HFFc6 (cell line): ENCODE results near the gene GID8. TPM values are rescaled to one million over a fixed set of nuclear protein-coding genes. Genes with fewer than 3 reads are reported as not detected.

ENCODE experiments used
- DNase-seq: peaks from one replicate; pipeline ENCODE4 v3.0.0-alpha.2; 2018
- H3K27ac Mint-ChIP-seq: 2 replicates; pipeline ENCODE4 v1.8.0; 2020; ENCODE audit warnings: mild to moderate bottlenecking, mixed read lengths
- H3K27me3 Mint-ChIP-seq: 2 replicates; pipeline ENCODE4 v1.8.0; 2021; ENCODE audit warnings: mild to moderate bottlenecking, moderate library complexity, mixed read lengths; ENCODE audit not compliant: insufficient read depth
- H3K36me3 Mint-ChIP-seq: 2 replicates; pipeline ENCODE4 v1.8.0; 2021; ENCODE audit warnings: low read depth, mixed read lengths
- H3K4me1 Mint-ChIP-seq: 2 replicates; pipeline ENCODE4 v1.8.0; 2020; ENCODE audit warnings: low read depth, mixed read lengths
- H3K4me3 Mint-ChIP-seq: 2 replicates; pipeline ENCODE4 v1.8.0; 2020; ENCODE audit warnings: mild to moderate bottlenecking, moderate library complexity, mixed read lengths
- H3K9me3 Mint-ChIP-seq: 2 replicates; pipeline ENCODE4 v1.8.0; 2020; ENCODE audit warnings: mild to moderate bottlenecking, mixed read lengths
- CTCF ChIP-seq: fragments of 200-600 bp; sonication (generic); IDR thresholded peaks from 2 replicates; pipeline ENCODE4 v1.5.0; 2021; ENCODE audit warnings: antibody characterized with exemption, mild to moderate bottlenecking
- total RNA-seq, 6 experiments: library from RNA; stranded (reverse); fragmentation: NEBNext Ultra II Directional; extraction: Animal tissue kit (Norgen Biotek cat#: 25700); gene quantifications; 2 replicates in 1 of 6; 3 replicates in 5 of 6; pipeline ENCODE4 v1.2.3, GENCODE V29; 2021

The GID8 gene
- total RNA-seq, 6 experiments from 2014 or later: 19.1 to 26.9 (median 22.6) TPM

GRCh38 chr20:62980970-62981369 lies 43.0 kb downstream of the GID8 start:
- Mint-ChIP-seq H3K4me3 (no peak overlapping the region), H3K27ac (no peak overlapping the region), H3K9me3 (no peaks in the 10 kb centered on the region), H3K4me1 (no peaks in the 10 kb centered on the region), H3K36me3 (no peaks in the 10 kb centered on the region), H3K27me3 (peaks cover 51% of the 10 kb centered on the region)
- TF ChIP-seq CTCF: no peak
- no peak for DNase-seq

GRCh38 chr20:62982124-62983075 lies 44.5 kb downstream of the GID8 start:
- DNase-seq: no peak
- Mint-ChIP-seq H3K36me3 (no peaks in the 10 kb centered on the region), H3K4me3 (no peak overlapping the region), H3K27ac (no peak overlapping the region), H3K4me1 (no peaks in the 10 kb centered on the region), H3K27me3 (peaks cover 44% of the 10 kb centered on the region), H3K9me3 (no peaks in the 10 kb centered on the region)
- TF ChIP-seq CTCF: no peak

- peaks cover 45% of the 10 kb centered on the region for H3K27me3 Mint-ChIP-seq
- H3K27ac Mint-ChIP-seq: no peak overlapping the region
- no peaks in the 10 kb centered on the region for H3K9me3 Mint-ChIP-seq
- no peaks in the 10 kb centered on the region for H3K36me3 Mint-ChIP-seq
- no peak for DNase-seq
- no peak overlapping the region for H3K4me3 Mint-ChIP-seq
- TF ChIP-seq CTCF: no peak
- no peaks in the 10 kb centered on the region for H3K4me1 Mint-ChIP-seq
Observed at GRCh38 chr20:62983210-62983609, 45.3 kb downstream of the GID8 start.

- Mint-ChIP-seq H3K4me3 (no peak overlapping the region), H3K36me3 (no peaks in the 10 kb centered on the region), H3K27me3 (peaks cover 38% of the 10 kb centered on the region), H3K27ac (no peak overlapping the region), H3K9me3 (no peaks in the 10 kb centered on the region), H3K4me1 (no peaks in the 10 kb centered on the region)
- TF ChIP-seq CTCF: no peak
- DNase-seq: no peak
Observed at GRCh38 chr20:62984666-62985443, 46.9 kb downstream of the GID8 start.

GRCh38 chr20:62985444-62985778 lies 47.5 kb downstream of the GID8 start:
- Mint-ChIP-seq H3K27me3 (peaks cover 35% of the 10 kb centered on the region), H3K4me1 (no peaks in the 10 kb centered on the region), H3K36me3 (no peaks in the 10 kb centered on the region), H3K4me3 (no peak overlapping the region), H3K9me3 (no peaks in the 10 kb centered on the region), H3K27ac (no peak overlapping the region)
- no peak for DNase-seq
- TF ChIP-seq CTCF: no peak
